CD4-positive, alpha-beta memory T cell (primary cell): Measurements from ENCODE around the gene EHD1. TPM values are rescaled to one million over a fixed set of nuclear protein-coding genes. Genes with fewer than 3 reads are reported as not detected.

Experiments used
- CTCF ChIA-PET: fragments of 350-600 bp; sonication (Branson Sonifier 250); formaldehyde crosslinking; loops from one replicate; lab custom pipeline; 2021; ENCODE audit warnings: inconsistent platforms; ENCODE audit not compliant: partially characterized antibody; lab: Charles Lee
- POLR2A ChIA-PET: fragments of 350-600 bp; sonication (Branson Sonifier 250); formaldehyde crosslinking; loops from one replicate; lab custom pipeline; 2021; ENCODE audit not compliant: partially characterized antibody; lab: Charles Lee
- DNase-seq, 5 donors: peaks; one replicate each; pipeline versions ENCODE4 v3.0.0 to v3.0.0-alpha.2; 2020 to 2022; ENCODE audit warnings: mixed read lengths in 1 of 5
- H3K27ac ChIP-seq: one replicate; pipeline ENCODE4 v1.7.0; 2013; ENCODE audit warnings: low read depth, low read length
- H3K27me3 ChIP-seq: 2 replicates; pipeline ENCODE4 v1.7.0; 2013; ENCODE audit warnings: mild to moderate bottlenecking, low read length, moderate library complexity; ENCODE audit not compliant: insufficient read depth
- H3K36me3 ChIP-seq: 2 replicates; pipeline ENCODE4 v1.7.0; 2013; ENCODE audit warnings: mild to moderate bottlenecking, low read length, moderate library complexity; ENCODE audit not compliant: insufficient read depth
- H3K4me1 ChIP-seq: 2 replicates; pipeline ENCODE4 v1.7.0; 2013; ENCODE audit warnings: mild to moderate bottlenecking, low read length, moderate library complexity; ENCODE audit not compliant: insufficient read depth
- H3K4me3 ChIP-seq, 2 donors: one replicate each; pipeline ENCODE4 v1.7.0; 2013; ENCODE audit warnings: low read length in 2 of 2, mild to moderate bottlenecking in 1 of 2
- H3K9me3 ChIP-seq, 2 donors: one replicate each; pipeline ENCODE4 v1.7.0; 2013; ENCODE audit warnings: low read length in 2 of 2, control low read depth in 1 of 2; ENCODE audit not compliant: control insufficient read depth in 1 of 2
- H3K27ac Mint-ChIP-seq, 7 donors: one replicate each; pipeline ENCODE4 v1.8.0; 2020 to 2021; ENCODE audit warnings: mixed read lengths in 7 of 7, mild to moderate bottlenecking in 6 of 7, inconsistent platforms in 3 of 7, moderate library complexity in 3 of 7
- H3K27me3 Mint-ChIP-seq, 2 donors: one replicate each; pipeline ENCODE4 v1.8.0; 2020 to 2021; ENCODE audit warnings: mixed read lengths in 2 of 2
- H3K36me3 Mint-ChIP-seq, 2 donors: one replicate each; pipeline ENCODE4 v1.8.0; 2020 to 2021; ENCODE audit warnings: mixed read lengths in 2 of 2, inconsistent platforms in 1 of 2, mild to moderate bottlenecking in 1 of 2
- H3K4me1 Mint-ChIP-seq, 4 donors: one replicate each; pipeline ENCODE4 v1.8.0; 2020 to 2021; ENCODE audit warnings: mixed read lengths in 4 of 4, mild to moderate bottlenecking in 1 of 4
- H3K4me3 Mint-ChIP-seq, 8 donors: one replicate each; pipeline ENCODE4 v1.8.0; 2020 to 2021; ENCODE audit warnings: mixed read lengths in 8 of 8, mild to moderate bottlenecking in 7 of 8, moderate library complexity in 6 of 8, inconsistent platforms in 3 of 8
- H3K9me3 Mint-ChIP-seq, 8 donors: one replicate each; pipeline ENCODE4 v1.8.0; 2020 to 2021; ENCODE audit warnings: mixed read lengths in 8 of 8, mild to moderate bottlenecking in 5 of 8, inconsistent platforms in 3 of 8, moderate library complexity in 1 of 8
- intact Hi-C: fragments of 100-400 bp; cut with micrococcal nuclease; formaldehyde crosslinking; loops from one replicate; pipeline ENCODE4 v1.15.1; 2023
- polyA plus RNA-seq, 2 donors: library from polyadenylated mRNA; unstranded; fragments of 300-500 nt; fragmentation: Illumina TruSeq; gene quantifications; one replicate each; pipeline ENCODE4 v1.2.3, GENCODE V29; 2021
- total RNA-seq, 2 experiments: library from RNA; stranded (reverse); gene quantifications; one replicate each; pipeline ENCODE4 v1.2.3, GENCODE V29; 2021

The EHD1 gene
- total and polyA plus RNA-seq, 4 experiments from 2014 or later: 125 to 279 (median 234) TPM

DNA sequence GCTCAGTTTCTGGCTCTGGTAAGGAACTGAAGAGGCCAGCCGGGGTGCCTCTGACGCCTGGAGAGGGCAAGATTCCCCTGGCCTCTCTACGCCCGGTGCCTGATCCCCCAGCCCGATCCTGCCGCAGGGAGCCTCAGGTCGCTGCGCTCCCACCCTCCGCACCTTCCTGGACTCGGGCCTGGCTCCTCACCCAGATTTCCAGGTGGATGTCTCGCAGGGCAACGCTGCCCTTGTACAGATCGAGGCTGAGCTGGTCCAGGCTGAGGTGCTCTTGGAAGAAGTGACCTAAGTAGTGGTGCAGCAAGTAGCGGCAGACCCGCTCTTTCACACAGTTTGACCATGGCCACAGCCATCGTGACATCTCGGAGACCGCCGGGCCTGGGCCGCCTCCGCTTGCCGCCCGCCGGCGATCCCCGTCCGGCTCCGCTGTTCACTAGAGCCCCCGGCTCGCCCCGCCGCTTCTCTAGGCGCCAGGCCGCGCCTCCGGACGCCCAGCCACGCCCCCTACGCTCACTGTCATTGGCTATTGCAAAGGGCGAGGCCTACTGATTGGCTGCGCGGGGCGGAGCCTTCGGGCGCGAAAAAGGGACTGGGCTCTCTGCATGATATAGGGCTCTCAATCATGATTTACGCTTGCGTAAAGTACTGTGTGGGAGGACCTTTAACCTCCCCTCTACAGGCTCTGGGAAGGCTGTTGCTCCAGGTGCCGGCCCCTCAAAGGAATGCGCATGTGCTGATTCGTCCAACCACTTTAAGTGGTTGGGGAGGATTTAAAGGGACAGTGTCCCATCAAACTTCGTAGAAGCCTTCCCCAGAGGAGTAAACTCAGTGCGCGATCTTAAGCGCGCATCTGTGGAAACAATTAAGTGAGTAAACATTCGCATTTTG lies 38.6 kb upstream of the EHD1 start, which contains the start of gene ATG2A:
TSS of gene ATG2A (minus strand) at position 435 of the 888 bp plus-strand sequence. CDS start at position 361, 74 bp downstream.
- Histone ChIP-seq H3K4me1 (peaks cover 27% of the 10 kb centered on the region), H3K36me3 (peaks cover 17% of the 10 kb centered on the region), H3K27ac (peak within 1 kb of the TSS; percentile 88), H3K4me3 (peak within 1 kb of the TSS; percentile 94 to 97), H3K9me3 (no peaks in the 10 kb centered on the region), H3K27me3 (no peaks in the 10 kb centered on the region)
- Mint-ChIP-seq H3K9me3 (no peaks in the 10 kb centered on the region), H3K4me3 (peak within 1 kb of the TSS; percentile 91 to 96 (median 93)), H3K4me1 (peaks cover 15 to 28% (median 23%) of the 10 kb centered on the region in 4 donors), H3K27ac (peak within 1 kb of the TSS; percentile 93 to 97 (median 96)), H3K36me3 (peaks cover 8 to 26% of the 10 kb centered on the region in 2 donors), H3K27me3 (no peaks in the 10 kb centered on the region)
- POLR2A ChIA-PET: interaction anchor here (1.0 to 5.8 kb wide), 12 partner anchors 9 to 216 kb away, joined by 3 to 46 read pairs (median 4); partner anchors contain the start of genes EHD1, FAU, MRPL49 and PPP2R5B
- CTCF ChIA-PET: interaction anchor here (1.0 to 1.7 kb wide), 4 partner anchors 16 to 109 kb away, joined by 3 to 4 read pairs (median 3); no protein-coding TSS in a partner anchor
- DNase-seq: peak; percentile 98 to 99 (median 99)
- intact Hi-C loops: loop anchor here (1.0 to 5.0 kb wide), 7 partner anchors 7 to 1350 kb away; partner anchors contain the start of genes EHD1, PPP2R5B, RAB1B and SNX15

DNA sequence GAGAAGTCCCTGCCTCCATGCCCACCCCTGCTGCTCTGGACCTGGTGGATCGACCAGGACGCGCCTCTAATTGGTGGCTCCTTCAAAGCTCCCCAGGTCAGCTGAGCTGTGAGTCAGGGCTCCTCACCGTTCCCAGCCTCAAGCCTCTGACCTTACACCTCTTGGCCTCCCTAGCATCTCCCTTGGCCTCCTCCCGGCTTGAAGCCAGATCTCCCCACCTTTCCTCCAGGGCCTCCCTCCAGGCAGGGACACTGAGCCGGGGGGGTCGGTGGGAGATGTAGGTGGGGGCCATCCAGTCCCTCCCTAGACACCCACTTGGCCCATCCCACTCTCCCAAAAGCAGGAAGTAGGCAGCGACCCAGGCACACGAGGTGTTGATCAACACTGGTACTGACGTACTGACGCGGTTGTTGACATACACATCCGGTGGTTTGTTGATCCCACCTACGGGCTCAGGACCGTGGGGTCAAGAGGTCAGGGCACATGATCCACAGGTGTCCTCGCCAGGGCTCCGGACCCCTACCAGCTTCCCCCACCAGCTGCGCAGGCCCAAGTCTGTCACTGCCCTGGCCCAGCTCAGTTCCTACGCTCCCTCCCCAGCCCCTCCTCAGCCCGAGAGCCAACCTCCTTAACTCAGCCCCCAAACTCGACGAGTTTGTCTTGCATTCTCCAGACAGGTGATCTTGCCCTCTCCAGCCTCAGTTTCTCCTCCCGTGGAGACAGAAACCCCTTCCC lies 37.8 kb upstream of the EHD1 start:
- DNase-seq: peak; percentile 47 to 69 (median 55)
- Histone ChIP-seq H3K27ac (peak overlapping the region; percentile 88), H3K9me3 (no peaks in the 10 kb centered on the region), H3K4me3 (peak overlapping the region; percentile 94 to 97), H3K27me3 (no peaks in the 10 kb centered on the region), H3K4me1 (peaks cover 27% of the 10 kb centered on the region), H3K36me3 (peaks cover 25% of the 10 kb centered on the region)
- Mint-ChIP-seq H3K4me3 (peak overlapping the region; percentile 91 to 96 (median 93)), H3K9me3 (no peaks in the 10 kb centered on the region), H3K27me3 (no peaks in the 10 kb centered on the region), H3K36me3 (peaks cover 14 to 33% of the 10 kb centered on the region in 2 donors), H3K27ac (peak overlapping the region; percentile 91 to 97 (median 96)), H3K4me1 (peaks cover 15 to 31% (median 24%) of the 10 kb centered on the region in 4 donors)
- CTCF ChIA-PET: interaction anchor here (1.4 to 1.7 kb wide), 2 partner anchors 22 to 69 kb away, joined by 3 to 6 read pairs; no protein-coding TSS in a partner anchor
- intact Hi-C loops: loop anchor here (1.0 to 5.0 kb wide), 3 partner anchors 8 to 1351 kb away; partner anchors contain the start of genes PPP2R5B and RAB1B
- POLR2A ChIA-PET: interaction anchor here (0.6 to 5.8 kb wide), 12 partner anchors 10 to 217 kb away, joined by 3 to 46 read pairs (median 4); partner anchors contain the start of genes EHD1, FAU, MRPL49 and PPP2R5B

DNA sequence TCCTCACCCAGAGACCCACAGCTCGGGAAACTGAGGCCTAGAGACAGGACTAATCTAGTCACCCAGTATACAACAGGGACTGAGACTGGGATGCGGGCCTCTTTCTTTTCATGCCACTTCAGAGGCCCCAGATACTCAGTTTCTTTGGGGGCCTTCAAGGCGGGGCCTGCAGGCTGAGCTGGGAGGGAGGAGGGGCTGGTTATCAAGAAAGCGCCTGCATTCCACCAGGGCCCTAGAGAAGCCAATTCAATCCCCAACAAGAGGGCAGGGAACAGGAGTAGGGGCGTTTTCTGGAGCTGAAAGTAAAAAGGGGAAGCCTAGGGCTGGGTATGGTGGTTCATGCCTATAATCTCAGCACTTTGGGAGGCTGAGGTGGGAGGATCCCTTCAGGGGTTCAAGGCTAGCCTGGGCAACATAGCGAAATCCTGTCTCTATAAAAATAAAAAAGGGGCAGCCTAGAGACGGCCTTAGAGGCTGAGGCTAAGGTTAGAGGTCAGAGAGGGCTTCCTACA lies 37.0 kb upstream of the EHD1 start:
- CTCF ChIA-PET: interaction anchor here (1.7 kb wide), 1 partner anchor 68 kb away, joined by 6 read pairs; no protein-coding TSS in a partner anchor
- no peak for DNase-seq
- Mint-ChIP-seq H3K36me3 (peaks cover 15 to 38% of the 10 kb centered on the region in 2 donors), H3K9me3 (no peaks in the 10 kb centered on the region), H3K27ac (peak overlapping the region in 5 of 7 donors; percentile 65 to 97 (median 96)), H3K27me3 (no peaks in the 10 kb centered on the region), H3K4me1 (peaks cover 15 to 31% (median 24%) of the 10 kb centered on the region in 4 donors), H3K4me3 (peak overlapping the region; percentile 91 to 96 (median 93))
- Histone ChIP-seq H3K36me3 (peaks cover 33% of the 10 kb centered on the region), H3K27ac (peak overlapping the region; percentile 88), H3K4me1 (peaks cover 27% of the 10 kb centered on the region), H3K4me3 (peak overlapping the region in 1 of 2 donors; percentile 97), H3K27me3 (no peaks in the 10 kb centered on the region), H3K9me3 (no peaks in the 10 kb centered on the region)
- POLR2A ChIA-PET: interaction anchor here (1.2 to 5.8 kb wide), 5 partner anchors 11 to 171 kb away, joined by 3 to 46 read pairs (median 7); partner anchors contain the start of genes PPP2R5B, RASGRP2 and SAC3D1
- intact Hi-C loops: loop anchor here (5.0 kb wide), 1 partner anchor 1352 kb away; the partner anchor contains the start of gene RAB1B

DNA sequence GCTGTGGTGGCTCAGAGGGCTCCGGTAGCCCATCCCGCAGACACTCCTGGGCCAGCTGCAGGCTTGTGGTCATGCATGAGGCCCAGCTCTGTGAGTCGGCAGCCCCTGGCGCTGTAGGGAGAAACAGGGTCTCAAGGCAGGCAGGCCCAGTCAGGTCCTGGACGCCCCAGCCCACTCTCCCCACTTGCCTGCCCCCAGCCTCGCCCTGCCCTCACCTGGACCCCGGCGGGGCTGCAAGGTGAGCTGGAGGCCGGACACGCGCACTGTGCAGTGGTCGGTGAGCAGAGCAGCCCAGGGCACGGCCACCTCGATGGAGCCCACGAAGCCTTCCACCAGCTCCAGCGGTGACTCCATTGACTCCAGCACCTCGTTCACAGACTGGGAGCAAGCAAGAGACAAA lies 35.7 kb upstream of the EHD1 start:
- intact Hi-C loops: no loop called here
- H3K4me3 Mint-ChIP-seq: peak overlapping the region in 2 of 8 donors; percentile 40 to 43

DNA sequence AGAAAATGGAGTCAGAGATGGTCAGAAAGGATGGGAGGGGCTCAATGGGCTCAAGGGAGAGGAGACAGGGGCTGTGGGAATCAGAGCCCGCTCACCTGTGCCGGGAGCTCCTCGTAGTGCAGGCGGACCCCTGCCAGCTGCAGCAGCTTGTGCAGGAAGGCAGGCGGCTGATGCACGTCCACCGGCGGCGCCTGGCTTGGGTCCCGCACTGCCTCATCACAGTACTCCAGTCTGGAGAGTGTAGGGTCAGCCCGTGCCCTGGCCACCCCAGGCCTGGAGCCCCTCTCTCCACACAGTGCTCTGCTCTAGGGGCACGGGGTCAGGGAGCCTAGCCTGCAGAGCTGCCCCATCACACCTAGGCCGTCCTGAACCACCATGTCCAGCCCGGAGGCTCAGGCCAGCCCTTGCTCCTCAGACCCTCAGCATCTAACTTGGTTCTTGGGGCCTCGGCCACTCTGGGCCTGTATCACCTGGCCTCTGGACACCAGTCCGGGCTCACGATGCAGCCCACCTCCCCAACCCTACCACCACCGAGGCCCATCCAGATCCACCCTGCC lies 34.8 kb upstream of the EHD1 start:
- Histone ChIP-seq H3K9me3 (no peaks in the 10 kb centered on the region), H3K4me3 (no peak overlapping the region), H3K4me1 (peaks cover 26% of the 10 kb centered on the region), H3K27ac (no peak overlapping the region), H3K27me3 (no peaks in the 10 kb centered on the region), H3K36me3 (peaks cover 52% of the 10 kb centered on the region)
- Mint-ChIP-seq H3K27me3 (no peaks in the 10 kb centered on the region), H3K4me3 (no peak overlapping the region), H3K4me1 (peaks cover 15 to 31% (median 23%) of the 10 kb centered on the region in 4 donors), H3K36me3 (peaks cover 15 to 55% of the 10 kb centered on the region in 2 donors), H3K27ac (peak overlapping the region in 2 of 7 donors; percentile 47 to 50), H3K9me3 (no peaks in the 10 kb centered on the region)
- ChIA-PET CTCF (no interaction called here), POLR2A (interaction anchor here (5.8 kb wide), 1 partner anchor 13 kb away, joined by 46 read pairs; the partner anchor contains the start of gene PPP2R5B)
- intact Hi-C loops: no loop called here
- peak in 1 of 5 donors; percentile 24 for DNase-seq

More for the DNA sequence above, 35.7 kb upstream of the EHD1 start:
- H3K4me1 ChIP-seq: peaks cover 27% of the 10 kb centered on the region
- POLR2A ChIA-PET: interaction anchor here (1.6 to 5.8 kb wide), 2 partner anchors 12 to 14 kb away, joined by 4 to 46 read pairs; partner anchors contain the start of gene PPP2R5B
- H3K36me3 ChIP-seq: peaks cover 44% of the 10 kb centered on the region
- Mint-ChIP-seq H3K27ac (peak overlapping the region in 3 of 7 donors; percentile 32 to 53 (median 49)), H3K27me3 (no peaks in the 10 kb centered on the region), H3K4me1 (peaks cover 15 to 31% (median 24%) of the 10 kb centered on the region in 4 donors), H3K36me3 (peaks cover 15 to 48% of the 10 kb centered on the region in 2 donors), H3K9me3 (no peaks in the 10 kb centered on the region)
- no peaks in the 10 kb centered on the region for H3K9me3 ChIP-seq
- H3K27me3 ChIP-seq: no peaks in the 10 kb centered on the region
- DNase-seq: no peak
- H3K4me3 ChIP-seq: no peak overlapping the region
- CTCF ChIA-PET: no interaction called here
- H3K27ac ChIP-seq: no peak overlapping the region

DNA sequence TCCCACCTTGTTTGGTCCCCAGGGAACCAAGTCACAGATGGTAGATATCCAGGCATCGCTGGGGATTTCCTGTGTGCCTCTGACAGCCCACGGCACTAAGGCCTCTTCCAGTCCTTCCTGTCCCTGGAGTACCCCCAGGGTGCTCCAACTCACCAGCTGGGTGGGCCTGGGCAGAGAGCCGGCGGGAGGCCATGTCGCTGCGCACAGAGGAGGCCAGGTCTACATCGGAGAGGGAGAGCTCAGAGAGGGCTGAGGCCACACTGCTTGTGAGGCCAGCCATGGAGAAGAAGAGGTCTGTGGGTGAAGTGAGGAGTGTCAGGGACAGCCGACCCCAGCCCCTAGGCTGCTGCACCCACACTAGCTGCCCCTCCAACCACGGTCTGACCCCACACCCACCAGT lies 33.3 kb upstream of the EHD1 start:
- peaks cover 20 to 59% of the 10 kb centered on the region in 2 donors for H3K36me3 Mint-ChIP-seq
- no peaks in the 10 kb centered on the region for H3K9me3 ChIP-seq
- intact Hi-C loops: no loop called here
- no peaks in the 10 kb centered on the region for H3K27me3 ChIP-seq
- no peaks in the 10 kb centered on the region for H3K27me3 Mint-ChIP-seq
- H3K4me3 ChIP-seq: no peak overlapping the region
- H3K27ac ChIP-seq: no peak overlapping the region
- H3K4me1 Mint-ChIP-seq: peaks cover 8 to 21% (median 13%) of the 10 kb centered on the region in 4 donors
- peaks cover 65% of the 10 kb centered on the region for H3K36me3 ChIP-seq
- H3K27ac Mint-ChIP-seq: peak overlapping the region in 2 of 7 donors; percentile 22 to 50
- peak in 1 of 5 donors; percentile 16 for DNase-seq
- H3K4me1 ChIP-seq: peaks cover 17% of the 10 kb centered on the region
- POLR2A ChIA-PET: interaction anchor here (0.6 to 1.7 kb wide), 3 partner anchors 11 to 596 kb away, joined by 3 to 4 read pairs (median 4); no protein-coding TSS in a partner anchor
- CTCF ChIA-PET: interaction anchor here (0.5 to 1.4 kb wide), 2 partner anchors 64 to 66 kb away, joined by 4 to 5 read pairs; no protein-coding TSS in a partner anchor
- no peaks in the 10 kb centered on the region for H3K9me3 Mint-ChIP-seq
- no peak overlapping the region for H3K4me3 Mint-ChIP-seq
